Measurements from ENCODE around the gene CNOT10.

DNA sequence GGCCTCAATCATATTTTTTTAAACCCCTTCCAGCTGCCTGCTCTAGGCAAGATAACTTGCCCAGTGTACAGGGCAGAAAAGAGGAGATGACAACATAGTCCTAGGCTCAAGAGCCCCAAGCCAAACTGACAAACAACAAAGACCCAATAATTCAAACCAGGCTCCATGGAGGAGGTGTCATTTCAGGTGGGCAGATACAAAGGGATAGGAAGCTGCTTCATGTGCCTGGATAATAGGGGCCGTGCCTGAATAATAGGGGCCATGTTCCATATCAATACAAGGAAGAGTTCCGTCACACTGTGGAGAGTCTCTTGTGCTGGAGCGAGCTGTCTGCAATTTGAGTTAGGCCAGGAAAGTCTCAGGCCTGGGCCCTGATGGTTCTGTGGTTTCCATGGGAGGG is 97.4 kb downstream of the CNOT10 start:
- TF ChIP-seq, protein P1, sequence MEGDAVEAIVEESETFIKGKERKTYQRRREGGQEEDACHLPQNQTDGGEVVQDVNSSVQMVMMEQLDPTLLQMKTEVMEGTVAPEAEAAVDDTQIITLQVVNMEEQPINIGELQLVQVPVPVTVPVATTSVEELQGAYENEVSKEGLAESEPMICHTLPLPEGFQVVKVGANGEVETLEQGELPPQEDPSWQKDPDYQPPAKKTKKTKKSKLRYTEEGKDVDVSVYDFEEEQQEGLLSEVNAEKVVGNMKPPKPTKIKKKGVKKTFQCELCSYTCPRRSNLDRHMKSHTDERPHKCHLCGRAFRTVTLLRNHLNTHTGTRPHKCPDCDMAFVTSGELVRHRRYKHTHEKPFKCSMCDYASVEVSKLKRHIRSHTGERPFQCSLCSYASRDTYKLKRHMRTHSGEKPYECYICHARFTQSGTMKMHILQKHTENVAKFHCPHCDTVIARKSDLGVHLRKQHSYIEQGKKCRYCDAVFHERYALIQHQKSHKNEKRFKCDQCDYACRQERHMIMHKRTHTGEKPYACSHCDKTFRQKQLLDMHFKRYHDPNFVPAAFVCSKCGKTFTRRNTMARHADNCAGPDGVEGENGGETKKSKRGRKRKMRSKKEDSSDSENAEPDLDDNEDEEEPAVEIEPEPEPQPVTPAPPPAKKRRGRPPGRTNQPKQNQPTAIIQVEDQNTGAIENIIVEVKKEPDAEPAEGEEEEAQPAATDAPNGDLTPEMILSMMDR (IDR thresholded peaks at IDR 0.05): no peak
- no peak for TF ChIP-seq POLR2A (IDR thresholded peaks at IDR 0.05)

Data from esophagus squamous epithelium (tissue), 4 donors.